HT1080 (cell line): ENCODE measurements around the gene L3MBTL4. TPM values are rescaled to one million over a fixed set of nuclear protein-coding genes. Genes with fewer than 3 reads are reported as not detected.
"Not testable (repeated sequence)": the region's sequence is repeated elsewhere in the genome, so short reads cannot be mapped to it uniquely, and the experiment has no call there.

Experiments
- DNase-seq: peaks from one replicate; pipeline ENCODE4 v3.0.0-alpha.2; 2015; ENCODE audit warnings: low read depth
- polyA plus RNA-seq, 2 experiments: library from polyadenylated mRNA; depleted of rRNA; stranded (reverse); fragments of >200 nt; gene quantifications; 2 replicates each; pipeline ENCODE4 v1.2.3, GENCODE V29; 2015
- total RNA-seq: library from RNA; depleted of rRNA; stranded (reverse); fragments of >200 nt; shearing (Covaris generic); gene quantifications from 2 replicates; pipeline ENCODE4 v1.2.3, GENCODE V29; 2014; rRNA removed

The L3MBTL4 gene
- 0.43 TPM in 1 of 2 replicates, not detected in the other for total RNA-seq
- 0.15 and 0.28 TPM in 2 replicates for polyA plus RNA-seq (2015; cell fraction: cytosol; rRNA removed)
- 0.06 and 0.27 TPM in 2 replicates for polyA plus RNA-seq (2015; cell fraction: nucleus; rRNA removed)

DNA sequence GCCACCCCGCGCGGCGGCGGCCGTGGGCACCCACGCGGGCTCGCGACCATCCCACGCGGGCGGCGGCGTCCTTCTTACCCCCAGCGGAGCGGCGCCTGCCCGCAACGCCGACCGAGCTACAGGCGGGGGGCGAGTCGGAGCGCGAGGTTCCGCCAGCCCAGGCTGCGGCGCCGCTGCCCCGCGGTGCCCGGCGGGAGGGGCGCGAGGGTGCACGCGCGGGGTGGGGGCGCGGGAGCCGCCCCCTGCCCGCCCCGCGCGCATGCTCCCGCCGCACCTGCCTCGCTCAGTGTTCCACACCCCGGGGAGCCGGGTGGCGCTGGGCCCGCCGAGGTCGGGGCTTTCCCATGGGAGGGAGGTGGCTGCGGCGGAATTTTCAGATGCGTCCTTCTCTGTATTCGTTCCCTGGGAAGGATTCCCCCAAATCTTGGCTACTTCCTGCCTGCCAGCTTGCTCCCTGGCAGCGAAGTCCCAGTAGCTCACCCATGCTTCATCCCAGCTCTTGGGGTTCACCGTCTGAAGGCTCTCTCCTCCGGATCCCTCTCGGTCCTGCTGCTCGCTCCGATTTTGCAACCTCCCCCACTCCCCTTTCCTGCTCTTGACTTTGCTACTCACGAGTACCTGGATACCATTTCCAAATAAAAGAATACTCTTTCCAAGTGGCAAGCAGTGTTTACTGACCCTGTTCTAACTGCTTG is at the start of gene L3MBTL4:
Gene L3MBTL4 (minus strand): TSS at position 189 of the 695 bp plus-strand sequence. CDS start 103,286 bp downstream, outside the sequence.
- no peak for DNase-seq

DNA sequence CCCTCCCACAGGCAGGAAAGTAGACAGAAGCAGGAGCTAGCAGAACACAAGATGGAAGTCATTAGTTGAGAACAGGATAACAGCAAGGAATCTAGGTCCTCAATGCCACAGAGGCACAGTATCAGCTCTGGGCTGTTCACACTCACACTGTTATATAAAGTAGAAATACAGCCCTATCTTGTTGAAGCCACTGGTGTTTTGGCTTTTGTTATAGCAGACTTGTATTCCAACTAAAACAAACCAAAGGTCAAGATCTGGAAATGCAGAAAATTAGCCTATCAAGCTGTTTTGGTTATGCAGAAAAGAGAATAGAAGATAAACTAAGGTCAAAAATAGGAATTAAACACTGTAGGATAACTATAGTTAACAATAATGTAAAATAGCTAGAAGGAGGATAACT is 37.5 kb upstream of the L3MBTL4 start:
- DNase-seq, result no peak

DNA sequence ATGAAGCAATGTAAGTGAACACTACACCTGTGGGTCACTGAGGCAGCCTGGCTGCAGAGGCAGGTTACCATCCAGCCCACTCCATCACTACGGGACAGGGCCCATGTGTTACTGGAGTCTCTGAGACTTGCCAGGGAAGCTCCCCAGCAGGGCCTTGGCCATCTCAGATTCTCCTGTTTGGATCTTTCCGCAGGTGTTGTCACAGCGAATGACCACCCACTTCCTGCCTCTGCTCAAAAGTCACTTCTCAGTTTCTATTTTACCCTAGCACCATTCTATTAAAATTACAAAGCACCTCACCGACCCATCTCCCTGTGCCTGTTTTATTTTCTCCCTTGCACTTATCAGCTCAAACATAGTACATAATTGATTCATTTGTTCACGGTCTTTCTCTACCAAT is 34.5 kb upstream of the L3MBTL4 start:
- DNase-seq, result no peak

DNA sequence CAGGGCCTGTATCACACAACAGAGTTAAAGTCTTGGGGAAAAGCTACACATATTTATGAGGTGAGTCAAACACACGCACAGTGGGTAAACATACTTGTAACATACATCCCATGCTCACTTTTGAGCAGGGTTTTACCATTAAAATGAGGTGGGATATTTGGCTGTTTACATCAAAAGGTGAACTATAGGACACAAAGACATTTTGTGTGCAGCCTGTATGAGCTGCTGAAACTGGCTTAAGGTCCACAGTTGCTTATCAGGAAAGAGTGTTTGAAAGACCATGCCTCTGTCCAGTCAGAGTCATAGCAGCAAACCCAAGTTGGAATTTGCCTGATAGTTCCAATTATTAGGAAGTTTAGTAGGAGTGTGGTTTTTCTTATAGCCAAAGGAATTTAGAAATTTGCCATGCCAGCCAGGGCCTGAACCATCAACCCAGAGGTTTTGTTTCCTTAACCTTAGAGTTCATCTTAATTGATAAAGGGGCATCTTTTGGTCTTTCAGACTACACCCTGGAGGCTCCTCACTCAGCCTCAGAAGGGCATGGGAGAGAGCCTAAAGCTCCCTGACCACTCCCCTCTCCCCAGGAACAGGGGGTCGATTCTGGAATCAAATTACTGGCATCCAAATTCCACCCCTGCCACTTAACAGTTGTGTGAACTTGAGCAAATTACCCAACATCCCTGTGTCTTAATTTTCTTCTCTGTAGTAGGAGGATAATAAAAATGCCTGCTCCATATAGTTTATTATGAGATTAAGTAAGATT is 29.9 kb upstream of the L3MBTL4 start:
- no peak for DNase-seq

DNA sequence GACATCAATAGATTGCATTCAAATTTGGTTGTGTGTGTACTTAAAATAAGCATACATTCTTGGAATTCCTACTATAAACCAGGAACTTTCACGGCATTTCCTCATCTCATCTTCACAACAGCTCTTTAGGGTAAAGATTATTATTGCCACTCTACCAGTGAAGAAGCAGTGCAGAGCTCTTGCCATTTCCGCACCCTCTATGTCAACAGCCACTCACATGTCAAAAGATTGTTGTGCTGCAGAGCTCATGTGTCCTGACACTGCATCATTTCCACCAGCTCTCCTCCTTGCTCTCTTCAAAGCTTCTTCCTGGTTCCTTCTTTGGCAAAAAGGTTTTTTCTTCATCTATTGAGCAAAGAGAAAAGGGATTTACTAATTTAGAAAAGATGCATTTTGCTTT is 26.5 kb upstream of the L3MBTL4 start:
- no peak for DNase-seq

DNA sequence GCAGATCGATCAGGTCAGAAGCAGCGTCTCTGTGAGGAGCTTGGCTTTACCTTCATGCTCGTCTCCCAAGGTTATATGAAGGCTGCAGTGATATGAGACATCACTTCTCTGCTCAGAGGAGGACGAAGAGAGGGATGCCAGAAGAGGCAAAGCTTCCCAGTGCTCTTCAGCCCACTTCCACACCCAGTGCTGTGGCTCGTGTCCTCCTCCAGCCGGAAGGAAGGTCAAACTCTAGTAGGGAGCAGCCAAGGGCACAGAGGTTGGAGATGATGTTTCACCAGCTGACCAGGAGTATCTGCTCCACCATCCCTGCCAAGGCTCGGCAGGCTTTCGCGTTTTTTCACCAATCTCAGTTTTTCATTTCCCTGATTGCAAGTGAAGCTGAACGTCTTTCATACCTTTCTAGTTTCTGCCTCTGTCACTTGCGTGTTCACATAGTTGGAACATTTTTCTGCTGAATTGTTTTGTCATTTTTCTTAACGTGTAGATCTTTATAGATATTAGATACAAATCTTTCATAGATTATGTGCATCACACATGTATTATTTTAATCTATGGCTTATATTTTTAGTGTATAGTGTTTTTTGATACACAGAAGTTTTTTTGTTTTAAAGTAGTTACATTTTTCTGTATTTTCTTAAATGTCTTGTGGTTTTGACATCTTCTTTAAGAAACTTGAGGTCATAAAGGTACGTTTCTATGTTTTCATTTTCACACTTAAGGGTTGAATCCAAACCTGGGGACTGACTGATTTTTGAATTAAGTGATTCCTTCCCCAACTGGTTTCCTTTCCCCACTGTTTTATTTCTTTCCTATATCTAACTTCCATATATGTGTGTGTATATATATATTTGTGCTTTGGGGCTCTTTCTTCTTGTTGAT is 23.5 kb upstream of the L3MBTL4 start:
- DNase-seq, result no peak

DNA sequence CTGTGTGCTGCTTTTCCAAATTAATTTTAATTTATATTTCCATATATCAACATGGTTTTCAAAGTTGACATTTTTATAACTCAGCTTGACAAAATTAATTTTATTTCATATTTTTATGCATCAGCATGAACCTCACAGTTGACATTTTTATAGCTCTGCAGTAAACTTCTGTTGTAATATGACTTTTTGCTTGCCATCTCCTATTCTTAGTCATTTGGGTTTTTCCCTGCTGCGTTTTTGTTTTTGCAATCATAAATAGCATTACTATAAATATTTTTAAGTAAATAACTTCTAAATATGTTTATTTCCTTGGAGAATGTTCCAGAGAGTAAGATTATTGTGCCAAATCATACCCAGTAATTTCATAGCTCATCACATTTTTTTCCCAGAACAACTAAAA is 21.0 kb upstream of the L3MBTL4 start:
- no peak for DNase-seq

DNA sequence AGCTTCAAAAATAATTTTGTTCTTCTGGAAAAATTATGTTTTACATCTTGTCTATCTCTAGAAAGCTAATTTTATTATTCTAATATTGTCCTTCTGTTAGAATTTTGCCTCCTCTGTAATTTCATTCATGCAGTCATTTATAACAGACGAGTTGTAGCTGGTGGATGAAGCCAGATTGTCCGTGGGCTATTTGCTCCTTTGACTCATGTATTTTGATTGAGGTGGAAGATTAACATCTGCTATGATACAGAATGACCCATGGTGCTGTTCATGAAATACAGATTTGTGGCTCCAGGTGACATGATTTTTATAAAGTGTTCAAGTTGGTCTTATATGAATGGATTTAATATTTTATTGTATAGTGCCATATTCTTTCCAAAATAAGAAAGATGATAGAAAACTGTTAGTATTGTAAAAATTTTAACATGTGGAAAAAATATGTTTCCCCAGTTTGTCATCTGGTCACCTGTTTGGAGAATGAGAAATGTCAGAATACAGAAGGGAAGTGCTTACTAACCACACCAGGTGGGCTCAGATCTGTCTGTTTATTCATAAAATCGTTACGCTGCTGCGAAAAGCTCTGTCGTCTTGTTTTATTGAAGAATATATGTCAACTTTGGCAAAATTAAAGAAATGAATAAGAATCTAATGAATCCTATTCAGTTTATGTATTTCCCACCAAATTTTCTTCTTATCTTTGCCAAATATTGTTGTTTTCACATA is 20.4 kb upstream of the L3MBTL4 start:
- no peak for DNase-seq

DNA sequence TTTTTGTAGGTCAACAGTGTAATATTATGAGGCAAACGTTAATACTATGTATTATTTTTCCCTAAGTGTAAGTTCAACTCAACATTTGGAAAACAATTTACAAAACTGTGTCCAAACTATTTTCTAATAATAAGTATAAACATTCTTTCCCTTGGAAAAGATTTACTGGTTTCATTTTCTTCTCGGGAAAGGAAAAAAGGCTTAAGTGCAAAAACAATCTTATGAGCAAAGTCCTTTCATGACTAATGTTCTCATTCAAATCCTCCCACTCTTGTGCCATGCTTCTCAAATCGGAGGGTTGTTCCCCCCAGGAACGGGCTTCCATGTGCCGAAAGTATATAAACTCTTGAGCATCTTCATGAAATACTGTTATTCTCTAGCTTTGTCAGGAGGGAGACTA is 19.8 kb upstream of the L3MBTL4 start:
- DNase-seq, result no peak

DNA sequence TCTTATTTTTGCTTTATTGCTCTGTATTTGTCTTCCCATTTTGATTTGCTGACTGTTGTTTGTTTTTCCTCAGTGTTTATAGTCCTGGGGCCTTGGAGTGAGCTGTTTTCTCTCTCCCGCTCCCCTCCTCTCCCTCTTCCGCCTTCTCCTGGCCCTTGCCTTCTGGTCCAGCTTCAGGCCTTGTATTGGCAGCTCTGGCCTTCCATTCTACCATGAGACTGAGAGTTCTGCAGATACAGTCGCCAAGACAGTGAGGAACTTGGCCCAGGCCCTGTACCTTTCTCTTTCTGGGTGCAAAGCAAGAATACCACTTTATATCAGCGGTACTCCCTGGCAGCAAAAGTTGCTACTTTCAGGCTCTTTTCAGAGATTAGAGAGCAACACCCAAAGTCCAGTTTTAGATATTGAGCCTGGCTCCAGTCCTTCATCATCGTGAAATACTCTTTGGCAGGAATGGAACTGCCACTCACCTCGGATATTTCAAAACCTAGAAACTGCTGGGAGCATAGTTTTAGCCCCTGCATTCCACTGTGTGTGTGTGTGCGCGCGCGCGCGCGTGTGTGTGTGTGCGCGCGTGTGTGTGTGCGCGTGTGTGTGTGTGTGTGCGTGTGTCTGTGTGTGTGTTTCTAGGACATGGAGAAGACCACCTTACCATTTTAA is 17.1 kb upstream of the L3MBTL4 start:
- DNase-seq, result no peak

DNA sequence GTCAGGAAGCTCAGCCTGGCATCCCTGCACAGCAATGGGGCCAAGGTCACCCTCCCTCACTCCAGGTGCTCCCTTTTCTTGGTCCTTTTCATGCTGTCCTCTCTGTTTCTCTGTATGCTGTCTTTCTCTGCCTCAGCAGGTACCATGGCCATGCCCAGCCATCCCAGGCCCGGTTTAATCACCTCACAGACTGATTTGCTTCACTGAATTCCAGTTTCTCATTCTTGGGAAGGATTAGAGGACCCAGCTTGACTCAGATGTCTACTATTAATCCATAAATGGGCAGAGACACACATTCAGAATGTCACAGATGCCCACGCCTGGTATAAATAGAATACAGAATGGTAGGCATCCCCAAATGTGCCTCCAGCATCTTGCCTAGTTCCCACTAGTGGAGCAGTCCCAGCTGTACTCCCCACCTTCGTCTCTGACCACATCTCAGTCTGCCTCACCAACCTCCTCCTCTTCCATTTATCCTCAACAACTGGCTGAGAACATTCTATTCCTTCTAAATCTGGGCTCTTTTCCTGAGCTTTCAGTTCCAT is 14.2 kb upstream of the L3MBTL4 start:
- no peak for DNase-seq

DNA sequence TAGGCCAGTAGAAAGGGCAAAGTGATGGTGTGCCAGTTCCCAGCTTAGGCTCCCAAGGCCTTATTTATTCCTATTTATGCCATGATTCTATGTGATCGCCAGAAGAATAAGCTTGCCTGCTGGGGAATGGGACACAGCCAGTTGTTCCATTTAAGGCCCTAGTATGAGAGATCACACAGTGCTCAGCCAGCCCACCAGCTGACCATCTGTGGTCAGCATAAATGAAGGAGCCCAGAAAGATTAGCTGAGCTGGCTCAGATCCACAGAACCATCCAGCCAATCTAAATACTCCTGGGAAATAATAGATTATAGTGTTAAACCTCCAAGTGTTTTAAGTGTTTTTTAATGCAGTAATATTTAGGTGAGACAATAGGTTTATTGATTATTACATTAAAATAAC is 12.6 kb upstream of the L3MBTL4 start:
- no peak for DNase-seq

DNA sequence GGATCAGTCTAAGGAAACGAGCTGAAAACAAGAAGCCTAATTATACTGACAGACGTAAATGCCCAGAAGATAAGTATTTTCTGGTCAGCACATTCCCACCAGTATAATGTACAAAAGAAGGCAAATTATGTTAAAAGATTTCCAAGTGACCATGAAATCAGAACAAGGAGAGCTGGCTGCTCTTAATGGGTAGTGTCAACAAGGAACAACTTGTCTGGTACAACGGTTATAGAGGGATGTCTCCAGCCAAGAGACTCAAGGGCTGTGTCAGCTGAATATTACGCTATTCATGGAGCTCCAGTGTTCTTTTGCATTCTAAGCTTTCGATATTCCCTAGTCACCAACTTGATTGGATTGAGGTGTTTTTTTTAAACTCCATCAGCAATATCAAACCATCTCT is 8.6 kb upstream of the L3MBTL4 start:
- no peak for DNase-seq

DNA sequence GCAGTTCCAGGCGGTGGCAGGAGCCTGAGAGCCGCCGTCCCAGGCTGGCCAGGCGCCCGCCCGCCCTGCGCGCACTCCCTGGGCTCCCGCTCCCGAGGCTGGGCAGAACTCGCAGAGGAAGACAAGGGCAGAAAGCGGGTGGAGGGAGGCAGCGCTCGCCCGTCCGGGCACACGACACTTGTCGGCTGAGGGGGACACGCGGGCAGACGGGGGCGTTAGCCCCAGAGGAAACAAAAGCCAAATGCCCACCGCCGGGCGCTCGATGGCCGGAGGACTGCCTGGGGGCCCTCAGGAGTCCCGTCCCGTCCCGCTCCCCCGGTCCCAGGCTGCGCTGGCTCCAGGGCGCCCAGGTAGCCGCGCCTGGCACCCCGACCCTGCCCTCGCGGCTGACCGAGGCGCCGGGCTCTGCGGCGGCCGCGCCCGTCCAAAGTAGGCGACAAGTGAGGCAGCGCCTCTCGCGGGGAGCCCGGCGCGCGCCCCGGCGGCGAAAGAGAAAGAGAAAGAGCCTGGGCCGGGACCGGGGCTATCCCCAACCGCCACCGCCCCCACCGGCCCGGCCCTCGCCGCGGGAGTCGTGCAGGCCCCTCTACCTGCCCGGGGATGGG is 491 bp downstream of the L3MBTL4 start:
- no peak for DNase-seq

DNA sequence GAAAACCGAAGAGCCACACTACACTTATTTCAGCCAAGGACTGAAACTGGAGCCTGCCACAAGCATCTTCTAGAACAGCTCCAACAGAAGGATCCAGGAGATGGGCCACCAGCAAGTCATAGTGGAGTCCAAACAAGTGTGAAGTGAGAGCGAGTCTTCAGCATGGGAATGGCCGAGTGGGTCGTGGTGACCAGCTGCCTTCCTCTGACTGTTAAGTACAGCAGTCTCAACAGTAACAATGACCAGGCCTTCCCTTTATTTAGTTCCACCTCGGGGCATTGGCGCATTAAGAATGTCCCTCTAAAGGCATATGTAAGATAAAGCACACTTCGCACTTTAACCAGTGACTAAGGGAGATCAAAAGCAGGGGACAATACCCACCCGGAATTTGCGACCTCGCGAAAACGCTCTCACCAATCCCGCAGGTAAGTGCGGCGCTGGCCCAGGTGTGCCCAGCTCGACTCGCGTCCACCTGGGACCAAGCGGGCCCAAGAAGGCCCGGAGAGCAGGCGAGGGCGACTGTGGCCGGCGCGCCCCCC is 1.1 kb downstream of the L3MBTL4 start:
- DNase-seq, result no peak

DNA sequence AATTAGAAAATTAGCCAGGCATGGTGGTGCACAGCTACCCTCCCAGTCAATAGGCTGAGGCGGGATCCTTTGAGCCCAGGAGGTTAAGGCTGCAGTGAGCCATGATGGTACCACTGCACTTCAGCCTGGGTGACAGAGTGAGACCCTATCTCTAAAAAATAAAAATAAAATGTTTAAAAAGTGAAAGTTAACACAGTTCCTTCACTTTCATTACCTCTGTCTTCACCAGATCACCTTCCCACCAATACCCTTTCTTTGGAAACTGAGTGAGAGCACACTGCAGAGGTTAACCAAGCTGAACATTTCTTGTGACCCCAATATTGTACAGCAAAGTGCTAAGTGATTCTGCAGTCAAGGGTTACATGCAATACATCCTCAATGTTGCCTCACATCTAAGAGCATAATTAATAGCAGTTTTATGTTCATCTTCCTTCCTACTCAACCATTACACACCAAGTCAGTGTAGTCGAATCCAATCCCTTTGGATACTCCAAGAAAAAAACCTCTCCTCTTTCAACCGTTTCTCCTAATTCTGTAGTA is 1.7 kb downstream of the L3MBTL4 start:
- no peak for DNase-seq

DNA sequence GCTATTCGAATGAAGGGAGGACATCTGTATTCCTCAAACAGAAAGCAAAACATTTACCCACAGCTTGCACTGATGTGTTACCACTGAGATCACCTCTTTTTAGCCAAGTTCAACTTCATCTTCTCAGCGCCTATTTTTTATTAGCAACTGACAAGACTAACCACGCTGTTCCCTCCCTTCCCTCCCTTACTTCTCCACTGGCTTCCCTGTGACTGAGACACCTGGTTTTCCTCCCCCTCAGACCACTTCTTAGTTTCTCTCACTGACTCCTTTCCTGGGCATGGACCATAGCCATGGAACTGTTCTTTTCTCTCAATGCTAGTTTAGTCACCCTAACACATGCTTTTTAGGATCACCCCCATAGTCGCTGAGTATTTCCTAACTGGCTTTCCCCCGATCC is 3.3 kb downstream of the L3MBTL4 start:
- DNase-seq, result no peak

DNA sequence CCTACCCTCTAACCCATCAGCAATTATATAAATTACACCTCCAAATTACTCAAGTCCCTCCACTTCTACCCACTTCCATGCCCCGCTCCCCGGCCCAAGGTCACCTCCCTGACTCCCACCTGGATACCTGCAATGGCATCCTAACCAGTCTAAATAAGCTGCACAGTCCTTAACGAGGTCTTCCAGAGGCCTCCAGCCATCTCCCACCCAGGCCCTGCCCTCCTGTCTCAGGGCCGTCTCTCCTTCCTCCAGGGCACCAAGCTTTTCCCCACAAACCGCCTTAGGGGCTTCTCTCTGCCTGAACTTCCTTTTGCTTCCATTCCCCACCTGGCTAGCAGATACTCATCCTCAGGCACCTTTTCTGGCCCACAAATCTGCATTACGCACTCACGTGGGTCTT is 4.8 kb downstream of the L3MBTL4 start:
- DNase-seq, result no peak

DNA sequence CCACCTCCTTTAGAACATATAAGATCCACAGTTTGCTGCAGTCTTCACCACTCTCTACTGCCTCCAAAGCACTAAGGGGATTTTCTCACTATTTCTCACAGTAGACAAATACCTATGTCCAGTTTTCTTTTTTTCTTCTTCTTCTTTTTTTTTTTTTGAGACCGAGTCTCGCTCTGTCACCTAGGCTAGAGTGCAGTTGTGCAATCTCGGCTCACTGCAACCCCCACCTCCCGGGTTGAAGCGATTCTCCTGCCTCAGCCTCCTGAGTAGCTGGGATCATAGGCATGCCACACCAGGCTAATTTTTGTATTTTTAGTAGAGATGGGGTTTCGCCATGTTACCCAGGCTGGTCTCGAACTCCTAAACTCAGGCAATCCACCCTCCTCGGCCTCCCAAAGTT is 6.2 kb downstream of the L3MBTL4 start:
- DNase-seq, result not testable (repeated sequence)
